ENCODE data around the gene SPNS2. TPM values are rescaled to one million over a fixed set of nuclear protein-coding genes. Genes with fewer than 3 reads are reported as not detected.
A peak's percentile ranks its signal among the peaks of the same experiment; 100 is the strongest.

SPNS2 gene
- 25.7 and 33.8 TPM in 2 replicates for total RNA-seq (2021)
- Bru-seq, nascent RNA: percentile 61 among the genes with signal in this experiment
- BruChase-seq, experiment 1, labeled RNA remaining after a 2-hour chase: percentile 50 among the genes with signal in this experiment
- percentile 65 among the genes with signal in this experiment for BruChase-seq, experiment 2, labeled RNA remaining after a 6-hour chase
- long read RNA-seq, transcript SPNS2-201 (13 exons, 3,447 nt): major isoform, 18 of 58 reads
- long read RNA-seq, transcript SPNS2-205 (5 exons, 704 nt): minor isoform, 11 of 58 reads
- long read RNA-seq, partial matches to known transcripts: 7 of 58 reads
- long read RNA-seq, other reads (novel, unspliced or antisense): 22 of 58 reads

- Histone ChIP-seq H3K79me2 (ENCODE audit: low read depth) (peaks cover 51% of the 10 kb centered on the region), H3K27me3 (ENCODE audit: insufficient read depth, low read depth) (no peaks in the 10 kb centered on the region), H3F3A (ENCODE audit: insufficient read depth, low read depth) (peaks cover 60% of the 10 kb centered on the region), H3K4me2 (peak within 1 kb of the TSS; percentile 94), H3K36me3 (ENCODE audit: low read depth) (no peaks in the 10 kb centered on the region), H3K27ac (peak within 1 kb of the TSS; percentile 78), H3K9me3 (ENCODE audit: insufficient read depth, low read depth) (no peaks in the 10 kb centered on the region), H3K4me1 (replicated peaks; ENCODE audit: insufficient read depth) (peaks cover 66% of the 10 kb centered on the region), H3K9me2 (ENCODE audit: insufficient read depth) (no peaks in the 10 kb centered on the region), H3K4me3 (peak within 1 kb of the TSS; percentile 81), H4K20me1 (ENCODE audit: insufficient read depth) (no peaks in the 10 kb centered on the region), H2AFZ (peak within 1 kb of the TSS; percentile 67)
- POLR2A ChIA-PET (ENCODE audit: unreplicated experiment): interaction anchor here (0.5 to 0.7 kb wide), 6 partner anchors 10 to 1336 kb away, joined by 3 to 11 read pairs (median 4); no protein-coding TSS in a partner anchor
- CTCF ChIA-PET: interaction anchor here (0.6 to 1.2 kb wide), 3 partner anchors 23 to 102 kb away, joined by 3 to 7 read pairs (median 4); no protein-coding TSS in a partner anchor
- intact Hi-C loops (cut with micrococcal nuclease; ENCODE audit: unreplicated experiment): loop anchor here (5.0 kb wide), 1 partner anchor 129 kb away; no protein-coding TSS in a partner anchor
- BruUV-seq (replicated peaks): no TSS peak
- TF ChIP-seq EZH2 (IDR thresholded peaks at IDR 0.05; ENCODE audit: low read depth): no peak
- no peak for TF ChIP-seq CTCF (conservative IDR thresholded peaks at IDR 0.05)
- peak; percentile 77 to 84 for DNase-seq
Measured at GRCh38 chr17:4498461-4499397, at the start of gene SPNS2. Gene SPNS2, plus strand, starts transcription at chr17:4498881. Its CDS starts 167 bp downstream, at chr17:4499048.

- intact Hi-C loops (cut with micrococcal nuclease; ENCODE audit: unreplicated experiment): no loop called here
- Histone ChIP-seq H3K4me3 (no peak overlapping the region), H3K27me3 (ENCODE audit: insufficient read depth, low read depth) (no peaks in the 10 kb centered on the region), H3K79me2 (ENCODE audit: low read depth) (no peaks in the 10 kb centered on the region), H3K4me1 (replicated peaks; ENCODE audit: insufficient read depth) (peaks cover 34% of the 10 kb centered on the region), H3F3A (ENCODE audit: insufficient read depth, low read depth) (peaks cover 17% of the 10 kb centered on the region), H2AFZ (peak overlapping the region; percentile 10; the same call in 1 of the 2 replicates), H3K4me2 (peak overlapping the region; percentile 45), H3K9me2 (ENCODE audit: insufficient read depth) (no peaks in the 10 kb centered on the region), H3K36me3 (ENCODE audit: low read depth) (no peaks in the 10 kb centered on the region), H4K20me1 (ENCODE audit: insufficient read depth) (0 out of 2 replicates have a peak, but pooled peaks cover 4% of the 10 kb centered on the region), H3K9me3 (ENCODE audit: insufficient read depth, low read depth) (no peaks in the 10 kb centered on the region), H3K27ac (no peak overlapping the region)
- CTCF ChIA-PET: interaction anchor here (0.6 kb wide), 2 partner anchors 47 to 629 kb away, joined by 3 to 5 read pairs; no protein-coding TSS in a partner anchor
- no TSS peak for BruUV-seq (replicated peaks)
- DNase-seq: peak in 1 of 2 experiments; percentile 64
- POLR2A ChIA-PET (ENCODE audit: unreplicated experiment): interaction anchor here (0.5 kb wide), 1 partner anchor 76 kb away, joined by 6 read pairs; no protein-coding TSS in a partner anchor
- no peak for TF ChIP-seq CTCF (conservative IDR thresholded peaks at IDR 0.05)
- no peak for TF ChIP-seq EZH2 (IDR thresholded peaks at IDR 0.05; ENCODE audit: low read depth)
Measured at GRCh38 chr17:4449736-4450135, 48.9 kb upstream of the SPNS2 start.

All from PC-9 (cell line).